Fibroblast of peridontal ligament (primary cell): ENCODE results near the gene FLRT2.
A peak's percentile ranks its signal among the peaks of the same experiment; 100 is the strongest.

Experiments
- DNase-seq: peaks from one replicate; pipeline ENCODE4 v3.0.0-alpha.2; 2010; ENCODE audit errors: extremely low read depth

Gene FLRT2

GRCh38 chr14:85596562-85596961 lies 66.6 kb downstream of the FLRT2 start:
- DNase-seq, result no peak

- DNase-seq, result peak; percentile 88
Observed at GRCh38 chr14:85597701-85598100, 67.8 kb downstream of the FLRT2 start.

- no peak for DNase-seq
Observed at GRCh38 chr14:85599939-85600338, 70.0 kb downstream of the FLRT2 start.

DNA sequence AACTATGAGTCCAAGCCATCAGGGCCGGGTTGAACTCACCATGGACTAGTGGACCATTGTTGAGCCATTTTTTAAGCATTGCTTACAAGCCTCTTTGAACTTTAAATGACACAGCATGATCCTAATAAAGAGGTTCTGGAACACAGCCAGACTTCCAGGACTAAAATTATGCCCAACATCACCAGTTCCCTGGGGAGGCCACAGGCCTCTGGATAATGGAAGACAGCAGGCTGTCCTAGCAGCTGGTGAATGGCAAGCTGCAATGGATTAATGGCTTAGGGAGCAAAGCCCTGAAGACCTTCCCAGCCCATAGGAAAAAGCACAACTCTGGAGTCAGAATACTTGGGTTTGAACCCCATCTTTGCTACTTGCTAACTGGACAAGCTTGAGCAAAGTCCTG lies 71.3 kb downstream of the FLRT2 start:
- DNase-seq, result no peak

- no peak for DNase-seq
Observed at GRCh38 chr14:85601690-85602089, 71.7 kb downstream of the FLRT2 start.

DNA sequence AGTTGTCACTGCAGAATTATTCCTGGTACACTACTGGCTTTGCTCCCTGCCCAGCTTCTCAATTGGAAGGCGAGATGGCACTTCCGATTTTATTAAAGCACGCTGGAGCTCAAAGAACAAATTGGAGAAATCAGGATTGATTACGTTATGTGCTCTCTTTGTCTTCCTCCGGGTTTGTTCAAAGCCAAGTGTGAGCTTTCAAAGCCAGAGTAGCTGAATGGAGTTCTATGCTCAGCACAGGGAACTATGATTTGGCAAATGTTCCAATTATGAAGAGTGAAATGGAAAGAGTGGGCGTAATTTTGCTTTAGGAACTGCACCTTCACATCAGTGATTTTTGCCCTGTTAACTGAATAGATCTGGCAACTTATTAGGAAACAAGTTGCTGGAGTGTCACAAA lies 72.4 kb downstream of the FLRT2 start:
- no peak for DNase-seq

GRCh38 chr14:85604021-85604420 lies 74.1 kb downstream of the FLRT2 start:
- no peak for DNase-seq

DNA sequence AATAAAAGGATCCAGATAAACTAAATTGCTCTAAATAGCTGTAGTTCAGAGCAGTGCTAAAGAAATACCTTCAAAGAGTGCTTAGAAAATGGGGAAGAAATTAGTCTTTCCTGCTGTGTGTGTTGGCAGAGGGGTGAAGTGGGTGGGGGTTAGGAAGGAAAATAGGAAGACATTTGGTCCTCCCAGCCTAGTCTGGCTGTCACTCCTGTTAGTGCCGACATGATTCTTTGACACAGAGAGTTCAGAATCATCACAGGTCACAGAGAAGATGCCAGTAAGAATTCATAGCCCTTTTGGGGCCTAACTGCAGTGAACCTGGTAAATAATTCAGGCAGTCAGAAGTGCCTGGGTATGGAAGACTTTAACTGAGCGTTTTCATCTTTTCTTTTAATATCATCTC lies 74.8 kb downstream of the FLRT2 start:
- DNase-seq, result no peak

DNA sequence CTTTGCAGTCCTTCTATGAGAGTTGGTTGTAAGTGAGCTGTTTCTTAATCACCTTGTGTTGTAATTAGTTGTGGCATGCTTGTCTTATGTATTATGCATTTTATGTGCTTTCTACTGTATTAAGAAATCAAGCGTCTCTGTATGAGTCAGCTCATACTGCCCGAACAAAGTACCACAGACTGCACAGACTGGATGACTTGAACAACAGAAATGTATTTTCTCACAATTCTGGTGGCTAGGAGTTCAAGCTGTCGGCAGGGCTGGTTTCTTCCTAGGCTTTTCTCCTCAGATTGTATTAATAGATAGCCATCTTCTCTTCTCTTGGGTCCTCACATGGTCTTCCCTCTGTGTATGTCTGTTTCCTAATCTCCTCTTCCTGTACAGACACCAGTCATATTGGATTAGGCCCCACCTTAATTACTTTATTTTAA lies 77.7 kb downstream of the FLRT2 start:
- peak; percentile 88 for DNase-seq

- no peak for DNase-seq
Observed at GRCh38 chr14:85613496-85613895, 83.6 kb downstream of the FLRT2 start.

DNA sequence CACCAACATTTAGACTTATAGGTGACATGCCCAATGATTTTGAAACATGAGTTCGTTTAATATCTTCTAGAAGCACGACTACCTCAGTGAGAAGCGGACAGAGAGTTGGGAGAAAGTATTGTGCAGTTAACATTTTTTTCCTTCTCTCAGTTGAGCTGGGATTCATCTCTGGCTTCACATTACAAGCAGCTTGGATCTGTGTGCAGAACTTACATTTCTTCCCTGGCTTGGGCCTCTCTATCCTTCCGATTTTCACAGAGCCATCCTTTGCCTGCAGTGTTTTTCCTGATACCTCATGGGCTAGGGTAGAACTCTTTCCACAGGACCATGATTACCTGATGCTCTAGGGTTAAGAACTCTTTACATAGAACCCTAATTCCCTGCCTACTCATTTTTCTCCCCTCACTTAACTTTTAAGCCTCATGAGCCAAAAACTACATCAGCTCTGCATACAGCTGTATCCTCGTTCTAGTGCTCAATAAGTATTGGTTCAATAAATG lies 86.5 kb downstream of the FLRT2 start:
- DNase-seq, result no peak

DNA sequence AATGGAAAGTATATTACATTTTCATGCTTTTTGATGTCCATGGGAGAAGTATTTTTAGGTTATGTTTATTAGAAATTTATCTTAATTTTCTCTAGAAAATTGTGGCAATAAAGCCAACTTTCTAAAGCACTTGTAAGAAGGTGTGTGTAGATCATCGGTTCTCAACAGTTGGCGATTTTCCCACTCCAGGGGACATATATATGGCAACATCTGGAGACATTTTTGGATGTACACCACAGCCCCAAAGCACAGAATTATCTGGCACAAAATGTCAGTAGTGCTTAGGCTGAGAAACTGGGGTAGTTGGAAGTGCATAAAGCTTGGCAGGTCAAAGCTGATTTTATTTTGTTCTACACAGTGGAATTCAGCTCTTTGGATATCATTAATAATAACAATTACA lies 86.9 kb downstream of the FLRT2 start:
- DNase-seq, result no peak

- no peak for DNase-seq
Observed at GRCh38 chr14:85617791-85618190, 87.8 kb downstream of the FLRT2 start.

- no peak for DNase-seq
Observed at GRCh38 chr14:85618390-85618789, 88.4 kb downstream of the FLRT2 start.

DNA sequence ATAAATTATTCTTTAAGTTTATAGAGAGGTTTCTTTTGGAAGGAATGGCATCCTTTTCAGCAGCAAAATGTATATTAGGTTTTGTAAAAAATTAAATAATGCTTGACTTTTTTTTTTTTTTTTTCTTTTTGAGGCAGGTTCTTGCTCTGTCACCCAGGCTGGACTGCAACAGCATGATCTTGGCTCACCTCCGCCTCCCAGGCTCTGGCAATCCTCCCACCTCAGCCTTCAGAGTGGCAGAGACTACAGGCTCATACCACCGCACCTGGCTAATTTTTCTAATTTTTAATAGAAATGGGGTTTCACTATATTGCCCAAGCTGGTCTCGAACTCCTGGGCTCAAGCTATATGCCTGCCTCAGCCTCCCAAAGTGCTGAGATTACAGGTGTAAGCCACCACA lies 89.0 kb downstream of the FLRT2 start:
- no peak for DNase-seq

DNA sequence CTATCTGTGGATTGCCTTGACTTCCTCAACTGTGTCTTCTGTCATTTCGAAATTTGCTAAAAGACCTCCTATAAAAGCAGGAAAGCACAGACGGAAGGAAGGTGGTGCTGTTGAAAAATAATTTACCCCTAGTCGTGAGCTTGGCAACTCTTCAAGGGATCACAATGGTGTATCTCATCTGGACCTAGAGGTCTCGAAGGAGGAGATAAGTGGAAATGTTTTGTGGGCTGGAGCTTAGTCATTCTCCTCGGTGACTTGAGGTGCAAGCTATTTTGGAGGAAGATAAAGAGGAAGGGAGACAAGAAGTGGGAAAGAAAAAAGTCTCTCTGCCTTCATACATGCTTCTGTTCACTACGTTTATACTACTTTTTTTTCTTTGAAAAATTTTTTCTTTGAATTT lies 89.9 kb downstream of the FLRT2 start:
- DNase-seq, result no peak

GRCh38 chr14:85620947-85621346 lies 91.0 kb downstream of the FLRT2 start:
- DNase-seq, result no peak

DNA sequence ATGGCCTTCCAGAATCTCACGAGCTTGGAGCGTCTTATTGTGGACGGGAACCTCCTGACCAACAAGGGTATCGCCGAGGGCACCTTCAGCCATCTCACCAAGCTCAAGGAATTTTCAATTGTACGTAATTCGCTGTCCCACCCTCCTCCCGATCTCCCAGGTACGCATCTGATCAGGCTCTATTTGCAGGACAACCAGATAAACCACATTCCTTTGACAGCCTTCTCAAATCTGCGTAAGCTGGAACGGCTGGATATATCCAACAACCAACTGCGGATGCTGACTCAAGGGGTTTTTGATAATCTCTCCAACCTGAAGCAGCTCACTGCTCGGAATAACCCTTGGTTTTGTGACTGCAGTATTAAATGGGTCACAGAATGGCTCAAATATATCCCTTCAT lies 92.2 kb downstream of the FLRT2 start:
- DNase-seq, result no peak

GRCh38 chr14:85622986-85623685 lies 93.2 kb downstream of the FLRT2 start:
- DNase-seq, result no peak

DNA sequence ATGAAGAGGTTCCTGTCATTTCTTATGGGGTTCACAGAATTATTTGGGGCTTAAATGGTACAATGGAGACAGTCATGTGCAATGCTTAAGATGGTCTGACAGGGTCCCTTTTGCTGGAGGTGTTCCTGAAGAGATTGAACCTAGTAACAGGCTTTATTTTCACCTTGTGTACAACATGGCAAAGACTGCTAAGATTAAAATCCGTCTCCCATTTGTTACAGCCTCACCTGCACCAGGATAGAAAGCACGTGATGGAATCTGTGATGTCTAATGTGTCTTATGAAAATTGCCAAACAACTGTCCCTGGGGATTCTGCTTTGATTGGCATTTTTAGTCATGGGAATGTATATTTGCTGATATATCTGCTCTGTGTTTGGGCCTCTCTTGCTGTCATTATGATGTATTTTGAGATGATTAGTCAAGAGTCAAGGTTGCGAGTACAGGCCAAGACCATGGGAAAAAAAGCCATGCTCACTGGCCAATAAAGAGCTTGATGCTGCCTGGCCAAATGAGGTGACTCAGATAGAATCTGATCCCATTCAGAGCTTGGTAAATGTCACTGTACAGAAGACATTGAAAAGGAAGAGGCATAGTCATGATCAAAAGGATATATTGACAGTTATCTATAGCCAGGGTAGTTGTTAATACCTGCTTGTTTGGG lies 96.1 kb downstream of the FLRT2 start:
- DNase-seq, result peak; percentile 20

DNA sequence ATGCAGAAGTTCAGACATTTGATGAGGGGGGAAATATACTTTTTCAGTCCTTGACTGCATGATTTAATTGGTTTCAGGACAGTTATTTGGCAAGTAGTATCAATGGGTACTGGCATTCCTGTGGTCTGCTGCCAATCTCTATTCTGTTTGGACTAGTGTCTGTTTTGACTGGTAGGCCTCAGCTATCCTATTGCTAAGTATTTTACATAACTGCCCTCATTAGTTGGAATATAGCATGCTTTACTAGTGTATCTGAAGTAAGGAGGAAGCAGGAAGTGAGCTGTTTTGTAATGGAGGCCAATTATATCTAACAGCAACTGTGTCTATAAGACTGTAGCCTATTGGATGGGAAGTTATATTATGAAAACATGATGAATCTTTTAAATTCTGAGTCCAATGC lies 104.3 kb downstream of the FLRT2 start:
- peak; percentile 69 for DNase-seq

DNA sequence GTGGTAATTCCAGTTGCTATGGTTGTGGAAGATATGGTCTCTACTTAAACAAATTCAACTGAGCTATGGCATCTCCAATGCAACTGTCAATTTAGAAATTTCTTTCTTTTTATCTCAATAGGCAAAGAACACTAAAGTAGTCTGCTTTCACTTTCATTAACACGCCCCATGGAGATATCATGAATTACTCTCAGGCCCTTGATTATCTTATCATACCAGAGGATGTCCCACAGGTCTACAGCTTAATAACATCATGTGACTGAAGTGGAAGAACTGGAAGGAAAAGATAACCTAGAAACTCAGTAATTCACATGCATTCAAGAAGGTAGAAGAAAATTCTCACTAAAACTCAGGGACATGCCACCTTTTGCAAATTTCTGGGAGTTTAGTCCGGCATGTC lies 114.3 kb downstream of the FLRT2 start:
- DNase-seq, result no peak

DNA sequence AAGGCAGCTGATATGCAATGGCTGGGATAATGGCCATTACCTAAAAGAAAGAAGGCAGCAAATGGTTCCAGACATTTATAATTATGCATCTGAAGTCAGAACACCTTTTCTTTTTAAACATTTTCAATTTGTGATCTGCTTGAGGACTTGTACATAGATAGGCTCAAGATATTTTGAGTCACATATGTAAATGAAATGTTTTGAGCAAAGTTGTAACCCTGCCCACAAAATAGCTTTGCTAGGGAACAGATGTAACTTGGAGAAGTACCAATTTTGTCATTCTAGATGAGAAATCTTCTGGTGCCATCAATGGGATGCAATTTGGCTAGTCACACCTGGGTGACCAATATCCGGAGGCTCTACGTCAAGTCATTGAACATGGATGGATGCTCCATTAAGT lies 123.1 kb downstream of the FLRT2 start:
- no peak for DNase-seq
